ENCODE results near the gene ABHD2.

The ABHD2 gene

GRCh38 chr15:89177633-89178306 is 89.5 kb downstream of the ABHD2 start:
- Histone ChIP-seq H3K27ac (ENCODE audit: insufficient read depth in 1 of 2, low read depth in 1 of 2, low read length in 2 of 2, poor library complexity in 1 of 2, severe bottlenecking in 2 of 2) (no peak overlapping the region), H3K27me3 (replicated peaks in 2 of 5; ENCODE audit: control insufficient read depth in 4 of 5, insufficient read depth in 5 of 5, low read length in 4 of 5) (no peaks in the 10 kb centered on the region), H3K36me3 (ENCODE audit: control insufficient read depth in 4 of 4, insufficient read depth in 4 of 4, low read length in 3 of 4) (peaks cover 22 to 75% (median 55%) of the 10 kb centered on the region in 4 experiments), H3K9me3 (ENCODE audit: control extremely low read depth in 1 of 5, control insufficient read depth in 4 of 5, insufficient read depth in 2 of 5, low read depth in 1 of 5, low read length in 4 of 5) (no peaks in the 10 kb centered on the region), H3K4me1 (ENCODE audit: control extremely low read depth in 1 of 4, control insufficient read depth in 4 of 4, insufficient read depth in 4 of 4, low read length in 3 of 4) (peaks cover 0 to 6% (median 0%) of the 10 kb centered on the region in 4 experiments), H3K4me3 (ENCODE audit: control insufficient read depth in 1 of 7, extremely low read depth in 1 of 7, insufficient read depth in 4 of 7, low read depth in 2 of 7, low read length in 6 of 7) (no peak overlapping the region)
- ChIA-PET CTCF (interaction anchor here (0.6 to 18.1 kb wide), 32 partner anchors 9 to 299 kb away, joined by 3 to 361 read pairs (median 4); partner anchors contain the start of gene ABHD2), POLR2A (interaction anchor here (0.6 kb wide), 1 partner anchor 190 kb away, joined by 5 read pairs; no protein-coding TSS in a partner anchor)
- WGBS (ENCODE audit: insufficient coverage) = 20% methylated on average over 6 of the region's 6 CpGs
- peak; percentile 79 to 91 (median 85) for DNase-seq

DNA sequence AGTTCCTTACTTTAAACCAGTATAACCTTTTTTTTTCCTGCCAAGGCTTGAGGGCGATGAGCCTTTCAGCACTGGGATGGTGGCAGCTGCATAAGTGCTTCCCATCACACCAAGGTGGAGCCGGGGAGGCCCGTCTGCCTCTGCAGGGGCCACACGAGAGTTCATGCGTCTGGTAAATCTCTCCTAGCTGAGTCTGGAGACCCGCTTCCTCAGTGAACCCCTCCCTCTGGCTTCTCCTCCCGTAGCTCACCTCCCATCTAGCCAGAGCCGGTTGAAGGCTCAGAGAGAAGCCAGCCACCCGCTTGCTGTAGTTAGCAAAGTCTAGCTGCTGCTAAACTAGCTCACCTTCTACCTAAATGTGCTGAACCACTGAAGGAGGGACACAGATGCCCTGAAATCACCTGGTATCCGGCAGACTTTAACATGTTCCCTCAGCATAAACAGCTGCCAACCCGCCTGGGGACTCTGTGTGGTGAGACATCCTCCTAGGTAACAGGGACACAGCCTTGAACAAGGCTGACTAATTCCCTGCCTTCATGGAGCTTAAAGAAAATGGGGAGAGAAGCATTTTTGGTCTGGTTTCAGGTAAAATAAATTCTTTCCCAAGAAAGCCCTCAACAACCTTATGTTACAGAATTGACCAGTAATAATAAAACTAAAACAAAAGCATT is 90.2 kb downstream of the ABHD2 start:
- H3K36me3 ChIP-seq (ENCODE audit: control insufficient read depth in 4 of 4, insufficient read depth in 4 of 4, low read length in 3 of 4) = peaks cover 21 to 72% (median 52%) of the 10 kb centered on the region in 4 experiments
- no peaks in the 10 kb centered on the region for H3K27me3 ChIP-seq (replicated peaks in 2 of 5; ENCODE audit: control insufficient read depth in 4 of 5, insufficient read depth in 5 of 5, low read length in 4 of 5)
- ChIA-PET CTCF (interaction anchor here (0.6 to 18.1 kb wide), 28 partner anchors 9 to 299 kb away, joined by 3 to 361 read pairs (median 4); partner anchors contain the start of gene ABHD2), POLR2A (interaction anchor here (0.6 kb wide), 1 partner anchor 191 kb away, joined by 5 read pairs; no protein-coding TSS in a partner anchor)
- 98% methylated on average over 10 of the region's 11 CpGs for WGBS (ENCODE audit: insufficient coverage)
- peaks cover 0 to 6% (median 0%) of the 10 kb centered on the region in 4 experiments for H3K4me1 ChIP-seq (ENCODE audit: control extremely low read depth in 1 of 4, control insufficient read depth in 4 of 4, insufficient read depth in 4 of 4, low read length in 3 of 4)
- H3K9me3 ChIP-seq (ENCODE audit: control extremely low read depth in 1 of 5, control insufficient read depth in 4 of 5, insufficient read depth in 2 of 5, low read depth in 1 of 5, low read length in 4 of 5) = no peaks in the 10 kb centered on the region
- no peak overlapping the region for H3K4me3 ChIP-seq (ENCODE audit: control insufficient read depth in 1 of 7, extremely low read depth in 1 of 7, insufficient read depth in 4 of 7, low read depth in 2 of 7, low read length in 6 of 7)
- H3K27ac ChIP-seq (ENCODE audit: insufficient read depth in 1 of 2, low read depth in 1 of 2, low read length in 2 of 2, poor library complexity in 1 of 2, severe bottlenecking in 2 of 2) = no peak overlapping the region
- DNase-seq = no peak

DNA sequence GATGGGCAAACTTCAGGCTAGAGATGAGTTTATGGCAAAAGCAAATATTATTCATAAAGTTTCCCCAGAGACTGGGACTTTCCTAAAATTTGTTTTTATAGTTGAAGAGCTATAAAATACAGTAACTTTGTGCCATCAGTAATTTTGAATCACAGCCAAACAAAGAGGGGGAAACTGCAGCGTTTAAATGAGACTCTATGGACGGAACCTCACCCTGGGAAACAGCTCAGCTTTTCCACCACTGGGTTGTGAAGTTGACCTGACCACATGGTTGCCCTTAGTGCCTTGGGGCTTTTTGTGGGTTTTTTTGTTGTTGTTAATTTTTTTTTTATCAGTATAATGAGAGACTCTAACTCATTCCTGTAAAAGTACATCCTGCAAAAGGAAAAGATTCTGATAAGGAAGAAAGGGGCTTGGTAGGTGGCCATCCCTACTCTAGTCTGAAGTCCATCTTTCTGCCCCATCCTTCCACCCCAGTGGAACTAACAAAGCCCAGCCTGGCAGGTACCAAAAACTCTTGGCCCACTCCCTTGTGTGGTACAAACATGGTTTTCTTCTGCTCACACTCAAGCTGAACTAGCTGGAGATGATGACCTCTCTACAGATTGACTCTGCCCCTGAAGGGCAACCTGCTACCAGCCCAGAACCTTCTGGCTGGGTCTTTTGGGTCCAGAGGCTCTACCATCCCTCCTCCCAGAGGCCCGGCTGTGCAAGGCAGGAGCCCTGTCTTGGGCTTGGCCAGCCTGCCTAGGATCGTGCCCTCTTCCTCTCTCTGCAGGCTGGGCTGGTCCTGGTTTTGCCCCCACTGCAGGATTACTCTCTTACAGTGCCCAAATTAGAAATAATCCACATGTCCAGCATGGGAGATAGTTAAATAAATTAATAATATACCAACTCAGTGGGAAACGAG is 92.0 kb downstream of the ABHD2 start:
- 0% methylated on average over 1 of the region's 5 CpGs for WGBS (ENCODE audit: insufficient coverage)
- H3K9me3 ChIP-seq (ENCODE audit: control extremely low read depth in 1 of 5, control insufficient read depth in 4 of 5, insufficient read depth in 2 of 5, low read depth in 1 of 5, low read length in 4 of 5) = no peaks in the 10 kb centered on the region
- POLR2A ChIA-PET = interaction anchor here (0.6 kb wide), 1 partner anchor 42 kb away, joined by 4 read pairs; no protein-coding TSS in a partner anchor

DNA sequence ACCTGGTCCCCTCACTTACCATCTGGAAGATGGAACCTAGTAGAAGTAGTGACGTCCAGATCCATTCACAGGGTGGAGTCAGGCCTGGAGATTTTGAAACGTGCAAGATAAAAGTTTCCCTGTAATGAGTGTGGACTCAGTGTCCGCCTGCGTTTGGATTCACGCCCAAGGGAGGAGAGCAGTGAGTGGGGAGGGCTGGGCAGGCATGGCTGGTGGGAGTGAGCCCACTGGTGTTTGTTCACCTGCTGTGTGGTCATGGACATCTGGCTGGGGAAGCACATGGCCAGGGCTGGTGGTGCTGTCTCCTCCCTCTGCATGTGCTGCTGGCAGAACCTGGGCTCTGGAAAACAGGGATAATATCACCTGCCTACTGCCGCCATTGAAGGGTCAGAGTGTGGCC is 96.1 kb downstream of the ABHD2 start:
- CTCF ChIA-PET = interaction anchor here (2.6 kb wide), 1 partner anchor 12 kb away, joined by 9 read pairs; no protein-coding TSS in a partner anchor
- Histone ChIP-seq H3K27me3 (replicated peaks in 2 of 5; ENCODE audit: control insufficient read depth in 4 of 5, insufficient read depth in 5 of 5, low read length in 4 of 5) (no peaks in the 10 kb centered on the region), H3K9me3 (ENCODE audit: control extremely low read depth in 1 of 5, control insufficient read depth in 4 of 5, insufficient read depth in 2 of 5, low read depth in 1 of 5, low read length in 4 of 5) (no peaks in the 10 kb centered on the region), H3K27ac (ENCODE audit: insufficient read depth in 1 of 2, low read depth in 1 of 2, low read length in 2 of 2, poor library complexity in 1 of 2, severe bottlenecking in 2 of 2) (no peak overlapping the region), H3K4me3 (ENCODE audit: control insufficient read depth in 1 of 7, extremely low read depth in 1 of 7, insufficient read depth in 4 of 7, low read depth in 2 of 7, low read length in 6 of 7) (no peak overlapping the region), H3K4me1 (ENCODE audit: control extremely low read depth in 1 of 4, control insufficient read depth in 4 of 4, insufficient read depth in 4 of 4, low read length in 3 of 4) (no peaks in the 10 kb centered on the region), H3K36me3 (ENCODE audit: control insufficient read depth in 4 of 4, insufficient read depth in 4 of 4, low read length in 3 of 4) (peaks cover 18 to 68% (median 58%) of the 10 kb centered on the region in 4 experiments)
- DNase-seq = no peak
- POLR2A ChIA-PET = no interaction called here
- WGBS (ENCODE audit: insufficient coverage) = 96% methylated on average over 6 of the region's 6 CpGs

More for the DNA sequence above, 92.0 kb downstream of the ABHD2 start:
- CTCF ChIA-PET = interaction anchor here (1.4 to 18.1 kb wide), 5 partner anchors 8 to 275 kb away, joined by 3 to 361 read pairs (median 5); no protein-coding TSS in a partner anchor
- no peak overlapping the region for H3K4me3 ChIP-seq (ENCODE audit: control insufficient read depth in 1 of 7, extremely low read depth in 1 of 7, insufficient read depth in 4 of 7, low read depth in 2 of 7, low read length in 6 of 7)
- no peak for DNase-seq
- H3K36me3 ChIP-seq (ENCODE audit: control insufficient read depth in 4 of 4, insufficient read depth in 4 of 4, low read length in 3 of 4) = peaks cover 23 to 69% (median 52%) of the 10 kb centered on the region in 4 experiments
- H3K4me1 ChIP-seq (ENCODE audit: control extremely low read depth in 1 of 4, control insufficient read depth in 4 of 4, insufficient read depth in 4 of 4, low read length in 3 of 4) = peaks cover 0 to 6% (median 0%) of the 10 kb centered on the region in 4 experiments
- no peak overlapping the region for H3K27ac ChIP-seq (ENCODE audit: insufficient read depth in 1 of 2, low read depth in 1 of 2, low read length in 2 of 2, poor library complexity in 1 of 2, severe bottlenecking in 2 of 2)
- no peaks in the 10 kb centered on the region for H3K27me3 ChIP-seq (replicated peaks in 2 of 5; ENCODE audit: control insufficient read depth in 4 of 5, insufficient read depth in 5 of 5, low read length in 4 of 5)

- CTCF ChIA-PET = interaction anchor here (1.0 kb wide), 1 partner anchor 16 kb away, joined by 3 read pairs; no protein-coding TSS in a partner anchor
Observed at GRCh38 chr15:89184886-89185526, 96.8 kb downstream of the ABHD2 start.

GRCh38 chr15:89186803-89187202 is 98.5 kb downstream of the ABHD2 start:
- DNase-seq = no peak
- ChIA-PET CTCF (interaction anchor here (1.5 kb wide), 1 partner anchor 9 kb away, joined by 4 read pairs; no protein-coding TSS in a partner anchor), POLR2A (no interaction called here)
- Histone ChIP-seq H3K4me3 (ENCODE audit: control insufficient read depth in 1 of 7, extremely low read depth in 1 of 7, insufficient read depth in 4 of 7, low read depth in 2 of 7, low read length in 6 of 7) (no peak overlapping the region), H3K4me1 (ENCODE audit: control extremely low read depth in 1 of 4, control insufficient read depth in 4 of 4, insufficient read depth in 4 of 4, low read length in 3 of 4) (no peaks in the 10 kb centered on the region), H3K27me3 (replicated peaks in 2 of 5; ENCODE audit: control insufficient read depth in 4 of 5, insufficient read depth in 5 of 5, low read length in 4 of 5) (no peaks in the 10 kb centered on the region), H3K36me3 (ENCODE audit: control insufficient read depth in 4 of 4, insufficient read depth in 4 of 4, low read length in 3 of 4) (peaks cover 33 to 75% (median 66%) of the 10 kb centered on the region in 4 experiments), H3K9me3 (ENCODE audit: control extremely low read depth in 1 of 5, control insufficient read depth in 4 of 5, insufficient read depth in 2 of 5, low read depth in 1 of 5, low read length in 4 of 5) (no peaks in the 10 kb centered on the region), H3K27ac (ENCODE audit: insufficient read depth in 1 of 2, low read depth in 1 of 2, low read length in 2 of 2, poor library complexity in 1 of 2, severe bottlenecking in 2 of 2) (no peak overlapping the region)
- 100% methylated on average over 5 of the region's 6 CpGs for WGBS (ENCODE audit: insufficient coverage)

More at GRCh38 chr15:89184886-89185526, 96.8 kb downstream of the ABHD2 start:
- Histone ChIP-seq H3K36me3 (ENCODE audit: control insufficient read depth in 4 of 4, insufficient read depth in 4 of 4, low read length in 3 of 4) (peaks cover 24 to 69% (median 58%) of the 10 kb centered on the region in 4 experiments), H3K27me3 (replicated peaks in 2 of 5; ENCODE audit: control insufficient read depth in 4 of 5, insufficient read depth in 5 of 5, low read length in 4 of 5) (no peaks in the 10 kb centered on the region), H3K4me3 (ENCODE audit: control insufficient read depth in 1 of 7, extremely low read depth in 1 of 7, insufficient read depth in 4 of 7, low read depth in 2 of 7, low read length in 6 of 7) (no peak overlapping the region), H3K27ac (ENCODE audit: insufficient read depth in 1 of 2, low read depth in 1 of 2, low read length in 2 of 2, poor library complexity in 1 of 2, severe bottlenecking in 2 of 2) (no peak overlapping the region), H3K9me3 (ENCODE audit: control extremely low read depth in 1 of 5, control insufficient read depth in 4 of 5, insufficient read depth in 2 of 5, low read depth in 1 of 5, low read length in 4 of 5) (no peaks in the 10 kb centered on the region), H3K4me1 (ENCODE audit: control extremely low read depth in 1 of 4, control insufficient read depth in 4 of 4, insufficient read depth in 4 of 4, low read length in 3 of 4) (no peaks in the 10 kb centered on the region)
- DNase-seq = no peak
- POLR2A ChIA-PET = no interaction called here
- WGBS (ENCODE audit: insufficient coverage) = over 99% methylated on average over 9 of the region's 12 CpGs

Measured in common myeloid progenitor, CD34-positive (primary cell).